Esophagus squamous epithelium (tissue), 4 donors: ENCODE measurements around the gene CLIC4.
"Not testable (repeated sequence)": the region's sequence is repeated elsewhere in the genome, so short reads cannot be mapped to it uniquely, and the experiment has no call there.

Source experiments
- CTCF ChIP-seq, 6 experiments: fragments of 450-650 bp in 4 of 6; fragments of 200-600 bp in 2 of 6; sonication (generic) in 2 of 6; IDR thresholded peaks; one replicate each; pipeline ENCODE4 v1.5.1; 2016 to 2019; ENCODE audit warnings: antibody characterized with exemption in 6 of 6, mild to moderate bottlenecking in 4 of 6, moderate library complexity in 4 of 6
- POLR2A ChIP-seq, 4 donors: fragments of 450-650 bp; IDR thresholded peaks; one replicate each; pipeline ENCODE4 v1.6.1; 2017; ENCODE audit warnings: antibody characterized with exemption in 4 of 4, mild to moderate bottlenecking in 4 of 4, moderate library complexity in 3 of 4

GRCh38 chr1:24811494-24811893, 66.2 kb downstream of the CLIC4 start:
- TF ChIP-seq CTCF, POLR2A (IDR thresholded peaks at IDR 0.05): not testable (repeated sequence)
